SIG-M5 treated with dmso at 0.1 percent for 504 hours (cell line): ENCODE measurements around the gene GCLC.
"Not testable (repeated sequence)": the region's sequence is repeated elsewhere in the genome, so short reads cannot be mapped to it uniquely, and the experiment has no call there.

ENCODE experiments used
- DNase-seq: peaks from one replicate; lab custom pipeline; 2025; ENCODE audit not compliant: unreplicated experiment; lab: John Stamatoyannopoulos, UW

The GCLC gene

GRCh38 chr6:53495506-53496499 is 49.1 kb downstream of the GCLC start:
- no peak for DNase-seq

- DNase-seq, result no peak
These were observed 50.8 kb downstream of the GCLC start for GRCh38 chr6:53494076-53494475.

- no peak for DNase-seq
These were observed 51.3 kb downstream of the GCLC start for GRCh38 chr6:53493635-53494025.

DNA sequence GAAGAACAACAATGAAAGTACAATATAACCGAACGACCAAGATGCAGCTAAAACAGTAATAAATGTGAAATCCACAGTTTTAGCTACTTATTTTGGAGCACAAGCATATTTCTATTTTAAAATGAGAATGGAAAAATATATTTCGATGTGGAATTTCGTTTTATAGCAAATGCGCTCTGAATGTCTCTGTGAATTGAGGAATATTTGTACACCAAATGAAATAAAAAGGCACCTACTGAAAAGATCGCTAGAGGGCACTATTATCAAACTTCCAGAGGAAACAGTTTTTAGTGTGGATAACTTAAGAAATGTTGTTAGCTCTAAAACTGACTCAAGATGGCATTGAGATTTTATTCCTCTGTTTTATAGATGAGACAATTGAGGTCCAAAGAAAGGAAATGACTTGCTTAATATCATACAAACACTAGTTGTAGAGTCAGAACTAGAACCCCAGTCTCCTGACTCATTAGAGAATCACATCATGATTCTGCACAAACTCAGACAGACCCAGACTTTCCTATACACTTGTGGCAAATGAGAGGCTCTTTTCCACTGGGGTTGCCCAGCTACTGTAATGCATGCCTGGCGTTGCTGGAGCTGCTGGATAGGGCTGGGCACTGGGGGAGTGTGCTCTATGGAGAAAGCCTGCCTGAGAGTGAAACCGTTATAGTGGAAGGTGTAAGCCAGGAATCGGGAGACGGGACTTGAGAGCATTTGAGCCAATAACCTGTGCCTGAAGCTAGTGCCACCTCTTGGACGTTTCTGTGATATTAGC is 51.9 kb downstream of the GCLC start:
- DNase-seq, result peak; percentile 46

- DNase-seq, result no peak
These were observed 57.8 kb downstream of the GCLC start for GRCh38 chr6:53487080-53487479.

DNA sequence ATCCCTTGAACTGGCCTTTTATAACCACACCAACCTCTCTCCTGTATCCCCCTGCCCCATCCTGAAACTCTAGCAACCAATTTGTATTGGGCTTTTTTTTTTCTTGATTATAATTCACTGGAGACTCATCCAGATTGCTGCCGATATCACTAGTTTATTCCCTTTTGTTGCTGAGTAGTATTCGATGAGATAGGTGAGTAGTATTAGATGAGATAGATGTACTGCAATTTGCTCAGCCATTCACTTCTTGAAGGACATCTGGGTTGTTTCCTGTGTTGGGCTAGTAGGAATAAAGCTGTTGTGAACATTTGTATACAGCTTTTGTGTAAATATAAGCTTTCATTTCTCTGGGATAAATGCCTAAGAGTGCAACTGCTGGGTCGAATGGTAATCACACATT is 58.2 kb downstream of the GCLC start:
- DNase-seq, result no peak

GRCh38 chr6:53484476-53485280 is 60.2 kb downstream of the GCLC start:
- DNase-seq, result peak; percentile 71

DNA sequence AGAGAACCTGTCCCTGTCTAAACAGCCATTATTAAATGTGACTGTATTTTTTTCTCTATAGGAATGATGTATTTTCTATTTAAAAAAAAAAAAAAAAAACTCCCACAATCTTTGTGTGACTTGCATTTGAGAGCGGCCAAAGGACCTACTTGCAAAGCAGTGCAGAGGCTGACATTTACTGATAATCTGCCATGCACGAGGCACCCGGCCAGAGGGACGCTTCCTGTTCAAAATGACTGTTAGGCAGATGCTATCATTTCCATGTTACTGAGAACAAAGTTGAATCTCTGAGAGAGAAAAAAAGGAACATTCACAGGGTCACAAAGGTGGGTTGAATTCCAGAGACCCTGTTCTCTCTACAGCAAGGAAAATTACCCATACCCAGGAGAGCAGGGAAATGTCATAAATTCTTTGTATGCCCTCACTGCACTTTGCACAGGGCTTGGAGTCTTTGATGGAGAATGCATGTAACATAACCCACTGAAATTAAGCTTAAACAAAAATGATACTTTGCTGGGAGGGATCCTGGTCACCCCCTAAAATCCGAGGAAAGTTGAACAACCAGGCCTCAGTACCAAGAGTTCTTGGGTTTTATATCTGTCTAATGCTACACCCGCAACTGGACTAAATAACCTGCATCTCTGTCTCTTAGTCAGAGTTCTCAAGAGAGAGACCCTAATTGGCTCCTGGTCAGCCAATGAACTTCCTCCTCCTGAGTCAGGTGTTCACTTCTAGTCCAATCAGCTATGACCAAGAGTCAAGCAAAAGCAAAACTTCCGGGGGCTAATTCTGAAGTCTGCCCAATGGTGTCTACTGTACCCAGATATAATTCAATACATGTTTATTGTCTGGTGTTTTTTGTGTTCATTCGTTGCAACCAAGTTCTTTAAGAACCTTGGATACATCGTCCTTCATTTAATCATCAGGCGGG is 61.2 kb downstream of the GCLC start:
- DNase-seq, result no peak

DNA sequence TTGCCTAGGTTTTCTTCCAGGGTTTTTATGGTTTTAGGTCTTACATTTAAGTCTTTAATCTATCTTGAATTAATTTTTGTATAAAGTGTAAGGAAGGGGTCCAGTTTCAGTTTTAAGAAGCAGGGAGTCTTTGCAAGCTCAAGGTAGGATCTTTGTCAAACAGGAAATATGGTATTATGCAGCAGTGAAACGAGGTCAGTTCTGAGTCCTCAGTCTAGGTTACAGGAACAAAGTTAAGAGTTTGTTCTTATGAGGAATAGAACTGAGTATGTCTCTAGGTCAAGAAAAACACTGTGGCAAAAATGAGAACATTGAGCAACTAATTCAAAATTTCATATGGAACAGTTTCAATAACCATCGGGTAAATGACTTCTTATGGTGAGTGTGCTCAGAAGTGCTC is 63.6 kb downstream of the GCLC start:
- DNase-seq, result no peak

- DNase-seq, result not testable (repeated sequence)
These were observed 64.1 kb downstream of the GCLC start for GRCh38 chr6:53480774-53481173.

DNA sequence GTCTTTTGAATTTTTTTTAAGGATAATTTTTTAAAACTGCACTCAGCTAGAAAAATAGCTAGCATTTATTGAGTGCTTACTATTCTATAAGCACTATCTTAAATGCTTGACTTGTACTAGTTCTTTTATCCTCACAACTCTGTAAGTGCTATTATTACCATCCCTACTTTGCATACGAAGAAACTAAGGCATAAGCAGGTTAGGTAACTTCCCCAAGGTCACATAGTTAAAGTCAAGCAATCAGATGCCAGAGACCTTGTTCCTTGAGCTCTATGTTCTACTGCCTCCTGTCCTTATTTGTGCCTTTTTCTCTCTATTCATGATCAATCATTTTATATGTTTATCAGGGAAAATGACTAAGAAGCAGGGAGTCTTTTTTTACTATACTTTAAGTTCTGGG is 65.0 kb downstream of the GCLC start:
- DNase-seq, result no peak

DNA sequence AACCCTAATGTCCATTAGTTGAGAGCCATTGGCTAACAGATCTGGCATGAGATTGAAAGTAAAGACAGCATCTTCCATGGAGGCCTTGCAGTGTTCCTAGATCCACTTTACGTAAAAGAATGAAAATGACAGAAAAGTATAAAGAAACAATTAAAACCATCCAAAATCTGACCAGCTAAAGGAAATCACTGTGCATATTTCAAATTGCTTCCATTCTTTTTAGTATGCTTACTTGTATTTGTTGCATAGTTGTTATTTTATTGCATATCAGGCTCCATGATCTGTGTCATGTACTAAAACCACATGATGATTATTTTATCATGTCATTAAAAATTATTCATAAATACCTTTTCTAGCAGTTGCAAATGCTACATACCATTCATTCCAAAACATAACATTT is 67.9 kb downstream of the GCLC start:
- no peak for DNase-seq

DNA sequence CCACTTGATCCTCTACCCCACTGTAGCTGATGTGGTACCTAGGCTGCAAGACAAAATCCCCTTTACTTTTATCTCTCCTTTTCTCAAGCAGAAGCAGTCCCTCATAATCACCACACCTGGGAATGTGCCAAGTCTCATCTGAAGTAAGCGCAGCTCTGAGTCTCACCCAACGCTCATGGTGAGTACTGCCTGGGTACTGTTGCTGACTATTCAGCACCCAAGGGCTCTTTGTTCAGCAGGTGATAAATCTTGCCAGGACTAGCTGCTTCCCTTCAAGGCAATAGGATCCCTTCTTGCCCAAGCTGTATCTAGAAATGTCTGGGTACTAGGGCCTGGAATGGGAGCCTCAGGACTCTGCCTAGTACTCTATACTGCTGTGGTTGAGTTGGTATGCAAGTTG is 70.9 kb downstream of the GCLC start:
- no peak for DNase-seq

DNA sequence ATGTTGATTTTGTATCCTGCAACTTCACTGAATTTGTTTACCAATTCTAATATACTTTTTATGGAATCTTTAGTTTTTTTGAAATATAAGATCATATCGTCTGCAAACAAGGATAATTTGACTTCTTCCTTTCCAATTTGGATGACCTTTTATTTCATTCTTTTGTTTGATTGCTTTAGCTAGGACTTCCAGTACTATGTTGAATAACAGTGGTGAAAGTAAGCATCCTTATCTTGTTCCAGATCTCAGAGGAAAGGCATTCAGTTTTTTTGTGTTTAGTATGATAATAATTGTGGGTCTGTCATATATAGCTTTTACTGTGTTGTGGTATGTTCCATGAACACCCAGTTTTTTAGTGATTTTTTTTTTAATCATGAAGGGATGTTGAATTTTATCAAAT is 75.7 kb downstream of the GCLC start:
- no peak for DNase-seq

GRCh38 chr6:53466257-53466656 is 78.6 kb downstream of the GCLC start:
- no peak for DNase-seq

DNA sequence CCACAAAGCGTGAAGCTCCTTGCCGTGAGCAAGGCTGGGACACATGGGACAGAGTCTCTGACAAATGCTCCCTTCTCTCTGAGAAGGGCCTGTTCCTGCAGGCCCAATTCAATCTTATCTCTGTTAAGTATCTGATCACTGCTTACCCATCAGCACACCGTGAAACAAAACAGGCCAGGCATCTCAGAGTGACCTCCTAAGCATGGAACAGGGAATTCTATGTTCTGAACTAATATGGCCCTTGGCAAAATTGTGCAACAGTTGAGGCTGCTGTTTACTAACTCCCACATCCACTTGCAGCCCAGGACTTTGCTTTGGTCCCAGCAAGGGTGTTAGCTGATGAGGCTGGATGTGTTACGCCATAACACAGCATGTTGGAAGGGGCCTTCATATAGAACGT is 79.2 kb downstream of the GCLC start:
- DNase-seq, result peak; percentile 38

GRCh38 chr6:53464927-53465460 is 79.9 kb downstream of the GCLC start:
- no peak for DNase-seq

DNA sequence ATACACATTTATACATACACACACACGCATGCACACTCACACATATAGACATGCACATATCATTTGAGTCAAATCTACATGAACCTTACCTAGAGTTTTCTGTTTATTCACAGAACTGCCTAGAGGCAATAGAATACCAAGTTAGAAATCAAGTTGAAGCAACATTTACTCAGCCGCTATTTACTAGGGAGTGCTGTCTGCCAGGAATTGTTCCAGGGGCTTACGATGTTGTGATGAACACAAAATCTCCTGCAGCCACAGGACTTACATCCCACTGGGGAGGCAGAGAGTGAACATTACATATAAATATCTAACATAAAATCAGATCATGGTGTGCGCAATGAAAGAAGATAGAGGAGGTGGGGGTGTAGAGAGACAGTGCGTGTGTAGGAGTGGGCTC is 80.4 kb downstream of the GCLC start:
- DNase-seq, result no peak

- peak; percentile 66 for DNase-seq
These were observed 83.2 kb downstream of the GCLC start for GRCh38 chr6:53461696-53462095.
